GM12878 (cell line): ENCODE measurements around the gene CRACDL.

ENCODE experiments used
- HDAC2 ChIP-seq: fragments of 200-600 bp; sonication (generic); IDR thresholded peaks from 2 replicates; pipeline ENCODE4 v1.6.1; 2017
- IRF3 ChIP-seq: fragments of 450-650 bp; IDR thresholded peaks from 2 replicates; pipeline ENCODE4 v1.6.1; 2014; ENCODE audit warnings: mild to moderate bottlenecking
- MAX ChIP-seq: IDR thresholded peaks from 2 replicates; pipeline ENCODE4 v1.6.1; 2012; ENCODE audit warnings: low read depth, low read length, improper control_type of control experiment
- MYC ChIP-seq: IDR thresholded peaks from 2 replicates; pipeline ENCODE4 v1.6.1; 2011; ENCODE audit warnings: mild to moderate bottlenecking, low read length, moderate library complexity, inconsistent platforms; ENCODE audit not compliant: insufficient read depth, insufficient replicate concordance, insufficient read length, severe bottlenecking
- NBN ChIP-seq: fragments of 450-650 bp; IDR thresholded peaks from 2 replicates; pipeline ENCODE4 v1.6.1; 2016
- POLR2A ChIP-seq: IDR thresholded peaks from 2 replicates; pipeline ENCODE4 v1.6.1; 2011; ENCODE audit warnings: low read depth, mild to moderate bottlenecking, low read length
- ZBTB11 ChIP-seq: fragments of 450-650 bp; formaldehyde crosslinking; IDR thresholded peaks from 2 replicates; pipeline ENCODE4 v1.5.0; 2022; ENCODE audit warnings: mild to moderate bottlenecking, missing genetic modification characterization
- TF ChIP-seq, protein P1 (sequence below), 3 experiments: IDR thresholded peaks in 2 of 3; conservative IDR thresholded peaks in 1 of 3; 2 replicates each; pipeline ENCODE4 v1.5.1; 2011; ENCODE audit warnings: low read depth in 3 of 3, low read length in 3 of 3, mild to moderate bottlenecking in 3 of 3, control low read depth in 2 of 3, moderate library complexity in 2 of 3, inconsistent platforms in 1 of 3, mixed read lengths in 1 of 3; ENCODE audit not compliant: control insufficient read depth in 2 of 3, insufficient read depth in 1 of 3; ENCODE audit errors: extremely low read depth in 1 of 3

- no peak for TF ChIP-seq ZBTB11 (CRISPR knock-in tag)
- TF ChIP-seq MYC: no peak
- TF ChIP-seq, protein P1, sequence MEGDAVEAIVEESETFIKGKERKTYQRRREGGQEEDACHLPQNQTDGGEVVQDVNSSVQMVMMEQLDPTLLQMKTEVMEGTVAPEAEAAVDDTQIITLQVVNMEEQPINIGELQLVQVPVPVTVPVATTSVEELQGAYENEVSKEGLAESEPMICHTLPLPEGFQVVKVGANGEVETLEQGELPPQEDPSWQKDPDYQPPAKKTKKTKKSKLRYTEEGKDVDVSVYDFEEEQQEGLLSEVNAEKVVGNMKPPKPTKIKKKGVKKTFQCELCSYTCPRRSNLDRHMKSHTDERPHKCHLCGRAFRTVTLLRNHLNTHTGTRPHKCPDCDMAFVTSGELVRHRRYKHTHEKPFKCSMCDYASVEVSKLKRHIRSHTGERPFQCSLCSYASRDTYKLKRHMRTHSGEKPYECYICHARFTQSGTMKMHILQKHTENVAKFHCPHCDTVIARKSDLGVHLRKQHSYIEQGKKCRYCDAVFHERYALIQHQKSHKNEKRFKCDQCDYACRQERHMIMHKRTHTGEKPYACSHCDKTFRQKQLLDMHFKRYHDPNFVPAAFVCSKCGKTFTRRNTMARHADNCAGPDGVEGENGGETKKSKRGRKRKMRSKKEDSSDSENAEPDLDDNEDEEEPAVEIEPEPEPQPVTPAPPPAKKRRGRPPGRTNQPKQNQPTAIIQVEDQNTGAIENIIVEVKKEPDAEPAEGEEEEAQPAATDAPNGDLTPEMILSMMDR (IDR thresholded peaks at IDR 0.05 in 2 of 3, conservative IDR thresholded peaks at IDR 0.05 in 1 of 3; ENCODE audit: control insufficient read depth in 2 of 3, extremely low read depth in 1 of 3, insufficient read depth in 1 of 3, low read depth in 3 of 3, low read length in 3 of 3): no peak
- TF ChIP-seq MAX: no peak
- TF ChIP-seq IRF3: no peak
- no peak for TF ChIP-seq HDAC2
- no peak for TF ChIP-seq NBN
- no peak for TF ChIP-seq POLR2A
Observed at GRCh38 chr2:98940102-98940501, 4.1 kb upstream of the CRACDL start.
